Right atrium auricular region (tissue), 2 donors: Measurements from ENCODE around the gene RUFY3. TPM values are rescaled to one million over a fixed set of nuclear protein-coding genes. Genes with fewer than 3 reads are reported as not detected.

Experiments used
- DNase-seq: peaks from one replicate; pipeline ENCODE4 v3.0.0-alpha.2; 2019; ENCODE audit warnings: low spot score
- H3K27ac ChIP-seq, 2 donors: fragments of 200-600 bp; sonication (generic); 1 replicate in 1 of 2; 2 replicates in 1 of 2; pipeline ENCODE4 v1.5.1; 2016 to 2019
- H3K27me3 ChIP-seq, 2 donors: fragments of 200-600 bp; sonication (generic); one replicate each; pipeline versions ENCODE4 v1.5.1 to v1.6.0; 2017 to 2019
- H3K36me3 ChIP-seq: fragments of 200-600 bp; sonication (generic); one replicate; pipeline ENCODE4 v1.5.1; 2016
- H3K4me1 ChIP-seq, 2 donors: fragments of 200-600 bp; sonication (generic); one replicate each; pipeline versions ENCODE4 v1.5.1 to v1.6.0; 2017 to 2019
- H3K4me3 ChIP-seq, 2 donors: fragments of 200-600 bp; sonication (generic); 1 replicate in 1 of 2; 2 replicates in 1 of 2; pipeline ENCODE4 v1.5.1; 2017 to 2019; ENCODE audit warnings: mild to moderate bottlenecking in 1 of 2, moderate library complexity in 1 of 2
- H3K9me3 ChIP-seq, 2 donors: fragments of 200-600 bp; sonication (generic); one replicate each; pipeline ENCODE4 v1.5.1; 2019
- total RNA-seq, 2 donors: library from RNA; depleted of rRNA; stranded (reverse); fragments of >200 nt; gene quantifications; one replicate each; pipeline ENCODE4 v1.1.0, GENCODE V29; 2016
- TF ChIP-seq, protein P1 (sequence below), 2 donors: fragments of 200-600 bp; sonication (generic); IDR thresholded peaks; one replicate each; pipeline ENCODE4 v1.5.1; 2019; ENCODE audit warnings: antibody characterized with exemption in 2 of 2

The RUFY3 gene
- total RNA-seq, 2 donors from 2014 or later: 14.7 to 16.7 TPM

DNA sequence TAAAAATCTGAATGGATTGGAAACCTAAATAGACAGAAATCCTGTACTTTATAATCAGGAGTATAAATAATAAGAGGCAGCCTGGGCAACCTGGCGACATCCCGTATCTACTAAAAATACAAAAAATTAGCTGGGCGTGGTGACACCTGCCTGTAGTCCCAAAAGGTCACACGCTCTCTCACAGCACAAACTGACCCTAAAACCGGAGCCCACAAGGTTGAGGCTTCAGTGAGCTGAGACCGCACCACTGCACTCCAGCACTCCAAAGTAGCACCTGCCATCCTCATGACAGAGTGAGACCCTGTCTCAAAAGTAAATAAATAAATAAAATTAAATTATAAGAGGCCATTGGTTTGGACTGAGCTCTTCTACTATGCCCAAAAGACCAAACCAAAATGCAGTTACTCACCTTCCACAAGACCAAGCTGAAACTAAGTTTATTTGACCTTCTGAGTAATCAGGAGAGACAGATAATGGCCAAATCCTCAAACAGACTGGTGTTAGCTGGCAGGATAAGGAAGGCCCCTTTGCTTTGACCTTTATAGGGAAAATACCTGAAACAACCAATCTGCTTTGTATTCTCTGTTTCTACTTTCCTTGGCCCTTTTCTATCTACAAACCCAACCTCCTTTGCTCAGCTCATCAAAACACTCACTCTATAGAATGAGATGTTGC lies 121.1 kb downstream of the RUFY3 start:
- DNase-seq: no peak
- Histone ChIP-seq H3K9me3 (no peaks in the 10 kb centered on the region), H3K27ac (no peak overlapping the region), H3K4me3 (no peak overlapping the region), H3K36me3 (no peaks in the 10 kb centered on the region), H3K4me1 (peaks cover 0 to 6% of the 10 kb centered on the region in 2 donors), H3K27me3 (no peaks in the 10 kb centered on the region)
- TF ChIP-seq, protein P1, sequence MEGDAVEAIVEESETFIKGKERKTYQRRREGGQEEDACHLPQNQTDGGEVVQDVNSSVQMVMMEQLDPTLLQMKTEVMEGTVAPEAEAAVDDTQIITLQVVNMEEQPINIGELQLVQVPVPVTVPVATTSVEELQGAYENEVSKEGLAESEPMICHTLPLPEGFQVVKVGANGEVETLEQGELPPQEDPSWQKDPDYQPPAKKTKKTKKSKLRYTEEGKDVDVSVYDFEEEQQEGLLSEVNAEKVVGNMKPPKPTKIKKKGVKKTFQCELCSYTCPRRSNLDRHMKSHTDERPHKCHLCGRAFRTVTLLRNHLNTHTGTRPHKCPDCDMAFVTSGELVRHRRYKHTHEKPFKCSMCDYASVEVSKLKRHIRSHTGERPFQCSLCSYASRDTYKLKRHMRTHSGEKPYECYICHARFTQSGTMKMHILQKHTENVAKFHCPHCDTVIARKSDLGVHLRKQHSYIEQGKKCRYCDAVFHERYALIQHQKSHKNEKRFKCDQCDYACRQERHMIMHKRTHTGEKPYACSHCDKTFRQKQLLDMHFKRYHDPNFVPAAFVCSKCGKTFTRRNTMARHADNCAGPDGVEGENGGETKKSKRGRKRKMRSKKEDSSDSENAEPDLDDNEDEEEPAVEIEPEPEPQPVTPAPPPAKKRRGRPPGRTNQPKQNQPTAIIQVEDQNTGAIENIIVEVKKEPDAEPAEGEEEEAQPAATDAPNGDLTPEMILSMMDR (IDR thresholded peaks at IDR 0.05): no peak

- no peak overlapping the region for H3K4me3 ChIP-seq
Observed at GRCh38 chr4:70844180-70844579, 122.4 kb downstream of the RUFY3 start.

GRCh38 chr4:70849291-70849690 lies 127.5 kb downstream of the RUFY3 start:
- TF ChIP-seq, protein P1 (IDR thresholded peaks at IDR 0.05): no peak
- Histone ChIP-seq H3K27ac (no peak overlapping the region), H3K4me3 (no peak overlapping the region), H3K4me1 (no peaks in the 10 kb centered on the region), H3K9me3 (no peaks in the 10 kb centered on the region), H3K27me3 (no peaks in the 10 kb centered on the region), H3K36me3 (no peaks in the 10 kb centered on the region)
- DNase-seq: no peak

More at GRCh38 chr4:70844180-70844579, 122.4 kb downstream of the RUFY3 start:
- Histone ChIP-seq H3K27me3 (no peaks in the 10 kb centered on the region), H3K9me3 (no peaks in the 10 kb centered on the region), H3K27ac (no peak overlapping the region), H3K4me1 (no peaks in the 10 kb centered on the region), H3K36me3 (no peaks in the 10 kb centered on the region)
- no peak for DNase-seq
- TF ChIP-seq, protein P1 (IDR thresholded peaks at IDR 0.05): no peak

GRCh38 chr4:70855464-70855863 lies 133.7 kb downstream of the RUFY3 start:
- TF ChIP-seq, protein P1 (IDR thresholded peaks at IDR 0.05): no peak
- no peaks in the 10 kb centered on the region for H3K9me3 ChIP-seq
- no peak for DNase-seq
- H3K4me3 ChIP-seq: no peak overlapping the region
- H3K36me3 ChIP-seq: no peaks in the 10 kb centered on the region
- H3K27ac ChIP-seq: no peak overlapping the region
- H3K27me3 ChIP-seq: no peaks in the 10 kb centered on the region
- no peaks in the 10 kb centered on the region for H3K4me1 ChIP-seq

Other genes with a start within 250 kb of the RUFY3 start
- gene MUC7, start 249.8 kb upstream of the RUFY3 start, total RNA-seq: not detected
- not detected for gene AMTN, start 203.4 kb upstream of the RUFY3 start, total RNA-seq
- gene AMBN, start 129.7 kb upstream of the RUFY3 start, total RNA-seq: not detected
- gene ENAM, start 93.2 kb upstream of the RUFY3 start, total RNA-seq: 10 to 100 TPM in 1 of 2 donors, 1 to 10 TPM in 1; 8.9 to 13.5 TPM
- gene JCHAIN, start 55.5 kb upstream of the RUFY3 start, total RNA-seq: 1 to 10 TPM; 1.8 to 2.7 TPM
- 10 to 100 TPM; 12.5 to 14.0 TPM for gene UTP3, start 33.4 kb upstream of the RUFY3 start, total RNA-seq
- gene GRSF1, start 117.9 kb downstream of the RUFY3 start, total RNA-seq: 10 to 100 TPM; 43.2 to 86.5 TPM
- 10 to 100 TPM in 1 of 2 donors, 1 to 10 TPM in 1; 7.7 to 14.0 TPM for gene MOB1B, start 180.4 kb downstream of the RUFY3 start, total RNA-seq